Lower leg skin (tissue), 3 donors: Measurements from ENCODE around the gene FAM111A.

Experiments
- CTCF ChIP-seq, 3 donors: fragments of 450-650 bp; IDR thresholded peaks; one replicate each; pipeline ENCODE4 v1.5.1; 2016; ENCODE audit warnings: antibody characterized with exemption in 3 of 3, mild to moderate bottlenecking in 3 of 3, moderate library complexity in 2 of 3
- POLR2A ChIP-seq, 2 donors: fragments of 450-650 bp; IDR thresholded peaks; one replicate each; pipeline ENCODE4 v1.6.1; 2016 to 2017; ENCODE audit warnings: antibody characterized with exemption in 2 of 2, mild to moderate bottlenecking in 1 of 2, moderate library complexity in 1 of 2

GRCh38 chr11:59119826-59120225 lies 22.8 kb upstream of the FAM111A start:
- TF ChIP-seq POLR2A (IDR thresholded peaks at IDR 0.05) (no peak), CTCF (IDR thresholded peaks at IDR 0.05) (no peak)
